GM18505 (cell line): ENCODE results near the gene HYAL2.
"Not testable (repeated sequence)": the region's sequence is repeated elsewhere in the genome, so short reads cannot be mapped to it uniquely, and the experiment has no call there.

Experiments used
- ATAC-seq: cut with Tn5 transposase; IDR thresholded peaks from one replicate; pipeline ENCODE4 v1.9.1; 2021; ENCODE audit not compliant: unreplicated experiment
- POLR2A ChIP-seq: IDR thresholded peaks from 4 replicates; pipeline ENCODE4 v1.6.1; 2011; ENCODE audit warnings: borderline replicate concordance; ENCODE audit not compliant: insufficient read depth, insufficient read length; ENCODE audit errors: extremely low read depth

The HYAL2 gene

DNA sequence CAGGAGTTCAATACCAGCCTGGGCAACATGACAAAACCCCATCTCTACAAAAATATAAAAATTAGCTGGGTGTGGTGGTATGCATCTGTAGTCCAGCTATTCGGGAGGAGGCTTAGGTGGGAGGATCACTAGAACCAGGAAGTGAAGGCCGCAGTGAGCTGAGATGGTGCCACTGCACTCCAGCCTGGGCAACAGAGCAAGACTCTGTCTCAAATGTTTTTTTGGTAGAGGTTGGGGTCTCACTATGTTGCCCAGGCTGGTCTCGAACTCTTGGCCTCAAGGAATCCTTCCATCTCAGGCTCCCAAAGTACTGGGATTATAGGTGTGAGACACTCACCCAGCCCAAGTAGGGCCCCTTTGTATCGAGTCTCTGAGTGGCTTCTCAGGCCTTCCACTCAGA is 28.5 kb downstream of the HYAL2 start:
- no peak for TF ChIP-seq POLR2A
- no peak for ATAC-seq

DNA sequence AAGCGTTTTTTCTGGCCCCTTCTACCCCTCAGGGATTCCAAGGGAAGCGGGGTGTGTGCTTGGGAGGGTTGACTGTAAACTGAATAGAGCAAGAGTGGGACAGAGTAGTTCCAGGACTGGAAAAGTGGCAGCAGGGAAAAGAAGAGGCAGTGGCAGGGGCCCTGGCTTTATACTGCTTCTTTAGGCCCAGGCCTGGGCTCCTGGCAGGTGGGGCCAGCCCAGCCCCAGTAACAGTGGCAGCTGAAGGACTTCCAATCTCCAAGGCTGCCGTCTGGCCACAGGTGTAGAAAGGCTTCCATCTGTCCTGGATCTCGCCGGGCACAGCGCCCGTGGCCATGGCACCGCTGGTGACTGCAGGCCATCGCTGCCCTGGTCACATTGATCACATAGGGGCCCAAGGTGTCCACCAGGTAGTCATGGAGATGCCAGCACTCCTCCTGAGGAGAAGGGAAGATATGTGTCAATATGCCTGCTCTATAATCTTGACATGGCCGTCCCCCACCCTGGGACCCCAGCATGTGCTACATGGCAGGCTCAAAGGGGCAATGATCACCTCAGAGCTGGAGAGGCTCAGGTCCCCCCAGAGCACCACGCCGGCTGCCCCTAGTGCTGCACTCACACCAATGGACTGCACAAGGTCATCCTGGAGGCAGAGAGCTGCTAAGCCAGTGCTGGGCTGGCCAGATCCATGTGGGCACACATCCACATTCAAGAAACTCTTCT is 29.3 kb downstream of the HYAL2 start:
- TF ChIP-seq POLR2A, result no peak
- no peak for ATAC-seq

GRCh38 chr3:50292159-50293078 is 30.1 kb downstream of the HYAL2 start, which contains the start of gene IFRD2:
IFRD2 (minus strand) TSS chr3:50292429; CDS start chr3:50292274, 155 bp downstream.
- peak; percentile 90 for ATAC-seq
- TF ChIP-seq POLR2A, result peak; percentile 75

- ATAC-seq, result no peak
- no peak for TF ChIP-seq POLR2A
Measured at GRCh38 chr3:50290161-50290641, 32.3 kb downstream of the HYAL2 start.

GRCh38 chr3:50289130-50289529 is 33.4 kb downstream of the HYAL2 start:
- no peak for ATAC-seq
- TF ChIP-seq POLR2A, result no peak

DNA sequence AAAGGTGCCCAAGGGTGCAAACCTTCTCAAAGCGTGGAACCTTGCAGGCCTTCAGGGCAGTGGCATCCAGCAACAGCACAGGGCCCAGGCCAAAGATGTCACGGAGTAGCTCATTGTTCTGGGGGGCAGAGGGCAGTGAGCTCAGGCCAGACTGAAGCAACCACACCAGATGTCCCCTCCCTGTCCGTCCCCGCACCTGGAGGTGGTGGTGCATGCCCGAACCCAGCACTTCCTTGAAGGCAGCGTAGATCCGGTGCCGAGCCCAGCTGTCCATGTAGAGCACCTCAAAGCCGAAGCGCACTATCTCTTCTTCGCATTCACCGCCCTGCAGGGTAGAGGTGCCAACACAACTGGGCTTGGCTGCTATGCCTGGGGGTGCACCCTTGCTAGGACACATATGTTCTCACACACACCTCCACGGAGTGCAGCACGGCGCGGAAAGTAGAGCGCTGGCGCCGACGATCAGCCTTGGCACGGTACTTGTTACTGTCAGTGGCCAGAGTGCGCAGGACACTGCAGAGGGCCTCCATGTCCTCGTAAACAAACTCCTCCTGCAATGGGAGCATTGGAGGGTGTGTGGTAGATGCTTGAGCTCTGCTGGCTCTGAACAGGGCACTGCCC is 34.0 kb downstream of the HYAL2 start:
- no peak for TF ChIP-seq POLR2A
- no peak for ATAC-seq

DNA sequence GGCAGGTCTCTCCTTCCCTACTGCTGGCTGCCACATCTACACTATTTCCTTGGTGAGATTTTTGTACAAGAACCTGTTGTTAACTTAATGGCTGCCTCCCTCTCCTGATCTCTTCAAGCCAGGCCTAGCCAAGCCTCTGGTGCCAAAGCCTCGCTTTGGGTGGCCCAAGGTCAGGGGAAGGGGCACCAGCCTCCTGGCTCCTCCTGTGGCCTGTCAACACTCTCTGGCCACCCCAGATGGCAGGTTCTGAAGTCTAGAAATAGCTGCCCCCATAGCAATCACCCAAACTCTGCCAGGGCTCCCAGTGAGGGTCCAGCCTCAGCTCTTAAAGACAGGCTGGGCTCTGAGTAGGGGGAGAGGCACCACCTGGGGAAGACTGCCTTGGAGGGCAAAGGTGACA is 35.3 kb downstream of the HYAL2 start:
- no peak for TF ChIP-seq POLR2A
- ATAC-seq, result no peak

DNA sequence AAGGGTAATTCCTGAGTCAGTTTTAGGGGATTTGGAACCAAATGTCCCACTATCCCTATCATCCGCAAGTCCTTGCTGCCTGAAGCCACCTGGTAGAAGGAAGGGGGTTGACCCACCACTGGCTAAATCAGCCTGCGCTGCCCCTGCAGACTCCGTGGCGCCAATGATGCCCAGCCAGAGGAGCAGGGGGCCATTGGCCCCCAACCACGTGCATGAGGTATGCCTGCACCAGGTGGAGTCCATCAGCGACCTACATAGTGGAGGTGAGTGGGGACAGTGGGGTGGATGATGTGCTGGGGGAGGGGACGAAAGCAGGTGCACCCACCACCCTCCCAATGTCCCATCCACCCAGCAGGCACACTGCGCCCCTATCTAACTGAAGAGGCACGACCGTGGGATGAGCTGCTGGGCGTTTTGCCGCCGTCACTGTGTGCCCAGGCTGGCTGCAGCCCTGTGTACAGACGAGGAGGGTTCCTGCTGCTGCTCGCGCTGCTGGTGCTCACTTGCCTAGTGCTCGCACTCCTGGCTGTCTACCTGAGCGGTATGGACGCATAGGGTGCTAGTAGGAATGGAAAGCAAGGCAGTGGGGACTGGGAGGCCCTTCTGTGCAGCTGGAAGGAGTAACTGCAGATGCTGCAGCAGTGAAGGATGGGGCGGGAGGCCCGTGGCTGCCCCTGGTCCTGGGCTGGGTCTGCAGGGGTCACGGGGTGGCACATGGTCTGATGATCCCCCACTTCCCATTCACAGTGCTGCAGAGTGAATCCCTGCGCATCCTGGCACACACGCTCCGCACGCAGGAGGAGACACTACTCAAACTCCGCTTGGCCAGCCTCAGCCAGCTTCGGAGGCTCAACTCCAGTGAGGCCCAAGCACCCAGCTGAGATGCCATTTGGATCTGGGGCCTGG is 36.0 kb downstream of the HYAL2 start:
- no peak for TF ChIP-seq POLR2A
- ATAC-seq, result no peak

DNA sequence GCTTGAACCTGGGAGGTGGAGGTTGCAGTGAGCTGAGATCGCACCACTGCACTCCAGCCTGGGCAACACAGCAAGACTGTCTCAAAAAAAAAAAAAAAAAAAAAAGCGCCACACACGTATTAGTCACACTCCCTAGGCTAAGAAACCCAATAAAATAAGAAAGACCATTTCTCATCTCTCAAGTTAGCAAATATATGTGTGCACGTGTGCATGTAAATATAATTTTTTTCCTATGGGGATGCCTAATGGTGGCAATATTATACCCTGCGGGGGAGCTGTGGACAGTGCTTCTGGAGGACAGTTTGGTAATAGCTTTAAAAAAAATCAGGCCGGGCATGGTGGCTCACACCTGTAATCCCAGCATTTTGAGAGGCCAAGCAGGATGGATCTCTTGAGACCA is 38.4 kb downstream of the HYAL2 start:
- ATAC-seq, result not testable (repeated sequence)

- ATAC-seq, result no peak
- no peak for TF ChIP-seq POLR2A
Measured at GRCh38 chr3:50279255-50280016, 43.1 kb downstream of the HYAL2 start.

DNA sequence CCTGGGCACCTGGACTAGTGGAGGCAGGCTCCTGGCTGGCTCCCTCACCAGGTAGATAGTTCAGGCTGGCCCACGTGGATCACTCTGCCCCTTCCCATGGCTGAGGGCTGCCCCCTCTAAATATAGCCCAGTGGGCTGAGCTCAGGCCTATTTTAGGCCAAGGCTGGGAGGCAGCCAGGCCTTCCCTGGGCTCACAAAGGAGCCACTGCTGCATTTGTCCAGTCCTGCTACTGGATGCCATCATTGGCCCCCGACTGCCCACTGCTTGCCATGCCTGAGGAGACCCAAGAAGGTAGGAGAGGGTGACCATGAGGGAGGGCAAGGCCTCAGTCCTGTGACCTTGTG is 43.7 kb downstream of the HYAL2 start, which contains the start of gene LSMEM2:
LSMEM2 (plus strand) TSS at position 208 of the 345 bp plus-strand sequence; CDS start at position 235, 27 bp downstream.
- no peak for TF ChIP-seq POLR2A
- no peak for ATAC-seq
